C4-2B (cell line): ENCODE results near the gene TMEM106C.

Experiments
- H3K27ac ChIP-seq: fragments of 450-650 bp; 2 replicates; pipeline ENCODE4 v1.5.1; 2017
- CTCF ChIP-seq: fragments of 450-650 bp; conservative IDR thresholded peaks from 2 replicates; pipeline ENCODE4 v1.5.1; 2017; ENCODE audit warnings: mild to moderate bottlenecking
- ZFX ChIP-seq: fragments of 450-650 bp; IDR thresholded peaks from 2 replicates; pipeline ENCODE4 v1.6.1; 2017

TMEM106C gene

DNA sequence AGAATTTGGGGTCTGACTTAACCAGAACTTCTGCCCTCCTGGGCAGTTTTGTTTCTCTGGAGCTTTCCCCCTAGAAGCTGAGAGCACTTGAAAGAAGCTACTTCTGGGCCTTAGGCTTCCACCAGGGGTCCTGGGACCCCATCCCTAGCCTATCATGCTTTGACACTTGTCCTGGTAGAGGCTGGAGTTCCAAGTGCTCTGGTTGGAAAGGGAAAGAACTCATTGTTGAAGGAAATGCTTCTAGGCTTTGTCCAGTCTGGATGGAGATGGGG lies 42.3 kb downstream of the TMEM106C start:
- H3K27ac ChIP-seq = no peak overlapping the region
- no peak for TF ChIP-seq CTCF
- no peak for TF ChIP-seq ZFX

- H3K27ac ChIP-seq = no peak overlapping the region
- TF ChIP-seq ZFX (no peak), CTCF (no peak)
These were observed 43.8 kb downstream of the TMEM106C start for GRCh38 chr12:48007206-48007605.

GRCh38 chr12:48008349-48008748 lies 45.0 kb downstream of the TMEM106C start:
- TF ChIP-seq ZFX (no peak), CTCF (no peak)
- no peak overlapping the region for H3K27ac ChIP-seq

GRCh38 chr12:48008950-48009349 lies 45.6 kb downstream of the TMEM106C start:
- TF ChIP-seq CTCF (no peak), ZFX (no peak)
- no peak overlapping the region for H3K27ac ChIP-seq

DNA sequence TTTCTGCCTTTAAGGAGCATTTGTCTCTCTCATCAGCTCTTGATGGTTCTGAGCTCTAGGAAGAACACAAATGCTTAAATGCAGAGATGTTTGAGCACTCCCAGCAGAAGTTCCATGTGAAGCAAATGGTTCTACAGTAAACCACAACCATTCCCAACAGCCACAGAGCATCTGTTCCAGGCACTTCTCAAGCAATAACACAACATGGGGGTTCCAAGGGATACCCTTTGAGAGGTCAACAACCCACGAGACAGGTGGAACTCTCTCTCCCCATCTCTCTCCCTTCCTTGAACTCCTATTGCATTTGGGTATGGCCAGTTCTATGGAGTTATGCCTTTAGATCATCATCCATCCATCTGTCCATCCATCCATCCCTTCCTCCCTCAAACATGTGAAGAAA lies 46.1 kb downstream of the TMEM106C start:
- TF ChIP-seq CTCF (no peak), ZFX (no peak)
- no peak overlapping the region for H3K27ac ChIP-seq

- TF ChIP-seq ZFX (no peak), CTCF (no peak)
- peak overlapping the region; percentile 47; the same call in 1 of the 2 replicates for H3K27ac ChIP-seq
These were observed 47.1 kb downstream of the TMEM106C start for GRCh38 chr12:48010366-48010970.

GRCh38 chr12:48012070-48012469 lies 48.7 kb downstream of the TMEM106C start:
- peak overlapping the region; percentile 47; the same call in 1 of the 2 replicates for H3K27ac ChIP-seq
- no peak for TF ChIP-seq ZFX
- no peak; the same call in 1 of the 2 replicates for TF ChIP-seq CTCF
